ENCODE measurements around the gene BCLAF1. TPM values are rescaled to one million over a fixed set of nuclear protein-coding genes. Genes with fewer than 3 reads are reported as not detected.
A peak's percentile ranks its signal among the peaks of the same experiment; 100 is the strongest.

Gene BCLAF1
- polyA plus RNA-seq, 1 donor from 2014 or later = 151 TPM

- Histone ChIP-seq H3K9ac (ENCODE audit: low read length) (no peak overlapping the region), H3K27me3 (ENCODE audit: insufficient read depth, low read depth, low read length) (no peaks in the 10 kb centered on the region), H3K4me3 (ENCODE audit: low read length) (no peak overlapping the region), H3K9me3 (ENCODE audit: low read length) (no peaks in the 10 kb centered on the region), H3F3A (ENCODE audit: insufficient read depth, low read length, poor library complexity, severe bottlenecking) (peaks cover 9% of the 10 kb centered on the region), H3K27ac (ENCODE audit: low read length) (no peak overlapping the region), H4K20me1 (ENCODE audit: insufficient read depth) (no peaks in the 10 kb centered on the region), H3K9me2 (ENCODE audit: insufficient read depth, low read length) (no peaks in the 10 kb centered on the region), H3K4me2 (ENCODE audit: low read length) (no peak overlapping the region), H3K79me2 (replicated peaks; ENCODE audit: insufficient read depth, low read length) (no peaks in the 10 kb centered on the region), H2AFZ (ENCODE audit: low read depth, low read length) (no peak overlapping the region), H3K36me3 (ENCODE audit: insufficient read depth, low read length) (no peaks in the 10 kb centered on the region)
- TF ChIP-seq REST (IDR thresholded peaks at IDR 0.05; ENCODE audit: borderline replicate concordance) (no peak), TAF1 (IDR thresholded peaks at IDR 0.05; ENCODE audit: low read depth) (no peak), POLR2AphosphoS5 (IDR thresholded peaks at IDR 0.05) (no peak), CTCF (IDR thresholded peaks at IDR 0.05; ENCODE audit: poor library complexity, severe bottlenecking) (no peak), RAD21 (conservative IDR thresholded peaks at IDR 0.05) (no peak), EZH2 (IDR thresholded peaks at IDR 0.05; ENCODE audit: borderline replicate concordance, insufficient read depth, low read length, poor library complexity, severe bottlenecking) (no peak), SMC3 (conservative IDR thresholded peaks at IDR 0.05; ENCODE audit: poor library complexity) (no peak), MXI1 (conservative IDR thresholded peaks at IDR 0.05; ENCODE audit: poor library complexity, severe bottlenecking) (no peak), EP300 (conservative IDR thresholded peaks at IDR 0.05; ENCODE audit: poor library complexity, severe bottlenecking) (no peak)
Measured at GRCh38 chr6:136294621-136295020, 5.0 kb upstream of the BCLAF1 start.

DNA sequence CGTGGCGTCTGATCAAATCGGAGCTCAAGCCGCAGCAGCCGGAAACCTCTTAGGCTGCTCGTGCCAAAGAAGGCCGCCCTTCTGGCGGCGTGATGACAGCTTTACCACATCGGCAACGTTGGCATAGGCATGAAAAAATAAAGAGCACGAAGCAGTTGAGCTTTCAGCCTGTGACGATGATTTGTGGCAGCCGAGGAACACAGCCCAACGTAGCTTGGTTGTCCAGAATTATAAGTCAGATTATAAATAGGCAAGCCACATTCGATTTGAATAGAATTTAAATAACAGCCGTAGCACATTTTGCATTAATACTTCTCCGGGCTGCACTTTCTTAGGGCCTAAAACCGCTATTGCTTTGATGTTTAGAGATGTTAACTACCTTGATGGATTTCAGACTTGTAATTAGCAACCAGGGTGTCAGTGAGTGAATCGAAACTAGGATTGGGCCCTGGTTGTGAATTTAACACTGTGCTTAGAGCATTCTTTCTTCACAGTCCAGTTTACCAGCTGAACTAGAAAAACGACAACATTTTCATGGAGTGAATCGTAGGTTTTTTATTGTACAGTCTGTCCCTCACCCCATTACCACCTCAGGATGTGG, 864 bp upstream of the BCLAF1 start:
- H3K79me2 ChIP-seq (replicated peaks; ENCODE audit: insufficient read depth, low read length) = peaks cover 34% of the 10 kb centered on the region
- H4K20me1 ChIP-seq (ENCODE audit: insufficient read depth) = peaks cover 17% of the 10 kb centered on the region
- H3K9ac ChIP-seq (ENCODE audit: low read length) = peak overlapping the region; percentile 100
- peak overlapping the region; percentile 94 for H2AFZ ChIP-seq (ENCODE audit: low read depth, low read length)
- TF ChIP-seq MXI1 (conservative IDR thresholded peaks at IDR 0.05; ENCODE audit: poor library complexity, severe bottlenecking) (no peak), EZH2 (IDR thresholded peaks at IDR 0.05; ENCODE audit: borderline replicate concordance, insufficient read depth, low read length, poor library complexity, severe bottlenecking) (no peak), CTCF (IDR thresholded peaks at IDR 0.05; ENCODE audit: poor library complexity, severe bottlenecking) (peak; percentile 7), TAF1 (IDR thresholded peaks at IDR 0.05; ENCODE audit: low read depth) (no peak), POLR2AphosphoS5 (IDR thresholded peaks at IDR 0.05) (no peak)
- peaks cover 9% of the 10 kb centered on the region for H3F3A ChIP-seq (ENCODE audit: insufficient read depth, low read length, poor library complexity, severe bottlenecking)
- H3K9me2 ChIP-seq (ENCODE audit: insufficient read depth, low read length) = no peaks in the 10 kb centered on the region
- H3K27ac ChIP-seq (ENCODE audit: low read length) = peak overlapping the region; percentile 100
- no peaks in the 10 kb centered on the region for H3K9me3 ChIP-seq (ENCODE audit: low read length)
- H3K27me3 ChIP-seq (ENCODE audit: insufficient read depth, low read depth, low read length) = no peaks in the 10 kb centered on the region
- H3K4me2 ChIP-seq (ENCODE audit: low read length) = peak overlapping the region; percentile 87
- peak overlapping the region; percentile 78 for H3K4me3 ChIP-seq (ENCODE audit: low read length)
- no peaks in the 10 kb centered on the region for H3K36me3 ChIP-seq (ENCODE audit: insufficient read depth, low read length)

Measured in neural cell (in vitro differentiated cells).